ENCODE results near the gene CABP7.

Gene CABP7

DNA sequence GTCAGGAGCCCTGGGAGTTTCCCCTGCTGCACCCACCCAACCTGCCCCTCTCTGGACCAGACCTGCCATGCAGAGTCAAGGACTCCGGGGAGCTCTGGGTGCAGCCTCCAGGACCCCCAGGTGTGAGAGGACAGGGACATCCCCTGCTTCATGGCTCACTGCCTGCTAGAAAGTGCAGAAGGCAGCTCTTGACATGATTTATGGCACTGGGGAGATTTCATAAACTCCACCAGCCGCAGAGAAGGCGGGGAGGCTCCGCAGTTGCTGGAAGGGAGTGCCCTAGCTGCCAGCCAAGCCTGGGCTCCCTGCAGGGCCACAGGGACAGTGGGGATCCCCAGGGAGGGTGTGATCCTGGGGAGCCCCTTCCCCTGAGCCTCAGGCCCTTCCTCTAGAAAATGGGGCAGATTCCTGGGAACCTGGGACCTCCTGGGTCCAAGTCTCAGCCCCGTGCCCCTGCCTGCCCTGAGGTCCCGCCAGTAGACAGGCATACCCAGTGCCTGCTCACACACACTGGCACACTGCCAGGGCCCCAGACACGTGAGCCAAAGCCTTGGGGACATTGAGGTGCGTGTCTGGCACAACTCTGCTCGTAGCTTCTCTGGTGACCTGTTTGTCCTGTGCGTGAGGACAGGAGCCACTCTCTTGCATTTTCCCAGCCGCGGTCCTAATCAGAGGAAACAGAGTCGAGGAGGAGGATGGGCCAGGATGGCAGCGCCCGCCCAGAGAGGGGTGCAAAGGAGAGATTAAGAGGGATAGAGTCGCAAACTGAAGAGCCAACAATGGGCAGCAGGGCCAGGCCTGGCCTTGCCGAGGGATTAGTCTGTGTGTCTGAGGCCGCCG is 13.8 kb downstream of the CABP7 start:
- DNase-seq (ENCODE audit: extremely low read depth, low read depth), result no peak

DNA sequence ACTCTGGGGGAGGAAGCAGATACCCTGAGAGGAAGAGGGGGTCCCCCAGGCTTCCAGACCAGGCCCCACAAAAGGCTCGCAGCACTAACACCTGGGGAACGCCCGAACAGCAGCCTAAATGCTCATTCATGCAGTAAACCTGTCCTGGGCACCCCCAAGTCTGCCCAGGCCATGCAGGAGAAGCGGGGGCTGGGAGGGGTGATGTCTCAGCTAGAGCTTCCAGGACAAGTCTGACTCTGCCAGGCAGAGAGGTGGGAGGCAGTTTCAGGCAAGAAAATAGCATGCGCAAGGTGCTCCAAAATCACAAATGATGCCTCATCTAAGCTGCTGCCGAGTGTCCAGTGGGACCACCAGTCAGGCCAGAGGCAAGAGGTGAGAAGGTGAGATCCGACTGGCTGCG is 14.6 kb downstream of the CABP7 start:
- DNase-seq (ENCODE audit: extremely low read depth, low read depth), result no peak
- TF ChIP-seq, protein P1, sequence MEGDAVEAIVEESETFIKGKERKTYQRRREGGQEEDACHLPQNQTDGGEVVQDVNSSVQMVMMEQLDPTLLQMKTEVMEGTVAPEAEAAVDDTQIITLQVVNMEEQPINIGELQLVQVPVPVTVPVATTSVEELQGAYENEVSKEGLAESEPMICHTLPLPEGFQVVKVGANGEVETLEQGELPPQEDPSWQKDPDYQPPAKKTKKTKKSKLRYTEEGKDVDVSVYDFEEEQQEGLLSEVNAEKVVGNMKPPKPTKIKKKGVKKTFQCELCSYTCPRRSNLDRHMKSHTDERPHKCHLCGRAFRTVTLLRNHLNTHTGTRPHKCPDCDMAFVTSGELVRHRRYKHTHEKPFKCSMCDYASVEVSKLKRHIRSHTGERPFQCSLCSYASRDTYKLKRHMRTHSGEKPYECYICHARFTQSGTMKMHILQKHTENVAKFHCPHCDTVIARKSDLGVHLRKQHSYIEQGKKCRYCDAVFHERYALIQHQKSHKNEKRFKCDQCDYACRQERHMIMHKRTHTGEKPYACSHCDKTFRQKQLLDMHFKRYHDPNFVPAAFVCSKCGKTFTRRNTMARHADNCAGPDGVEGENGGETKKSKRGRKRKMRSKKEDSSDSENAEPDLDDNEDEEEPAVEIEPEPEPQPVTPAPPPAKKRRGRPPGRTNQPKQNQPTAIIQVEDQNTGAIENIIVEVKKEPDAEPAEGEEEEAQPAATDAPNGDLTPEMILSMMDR (IDR thresholded peaks at IDR 0.05; ENCODE audit: low read depth, low read length), result no peak

More for the DNA sequence above, 13.8 kb downstream of the CABP7 start:
- TF ChIP-seq, protein P1 (IDR thresholded peaks at IDR 0.05; ENCODE audit: low read depth, low read length), result no peak

DNA sequence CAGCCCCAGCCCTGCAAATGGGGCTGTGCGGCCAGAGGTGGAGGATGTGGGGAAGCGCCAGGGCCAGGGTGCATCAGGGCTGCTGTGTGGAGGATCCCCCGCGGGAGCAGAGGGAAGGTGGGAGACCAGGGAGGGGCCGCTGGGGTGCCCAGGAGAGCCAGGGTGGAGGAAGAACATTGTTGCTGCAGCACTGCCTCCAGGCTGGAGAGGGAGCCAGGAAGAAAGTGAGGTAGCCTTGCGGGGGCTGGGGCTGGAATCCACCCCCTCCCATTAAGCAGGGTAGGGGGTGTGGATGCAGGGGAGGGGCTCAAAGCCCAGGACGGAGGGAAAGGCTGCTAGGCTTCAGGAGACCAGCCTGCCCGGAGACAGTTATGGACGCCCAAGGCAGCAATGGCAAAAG is 15.0 kb downstream of the CABP7 start:
- TF ChIP-seq, protein P1 (IDR thresholded peaks at IDR 0.05; ENCODE audit: low read depth, low read length), result no peak
- no peak for DNase-seq (ENCODE audit: extremely low read depth, low read depth)

DNA sequence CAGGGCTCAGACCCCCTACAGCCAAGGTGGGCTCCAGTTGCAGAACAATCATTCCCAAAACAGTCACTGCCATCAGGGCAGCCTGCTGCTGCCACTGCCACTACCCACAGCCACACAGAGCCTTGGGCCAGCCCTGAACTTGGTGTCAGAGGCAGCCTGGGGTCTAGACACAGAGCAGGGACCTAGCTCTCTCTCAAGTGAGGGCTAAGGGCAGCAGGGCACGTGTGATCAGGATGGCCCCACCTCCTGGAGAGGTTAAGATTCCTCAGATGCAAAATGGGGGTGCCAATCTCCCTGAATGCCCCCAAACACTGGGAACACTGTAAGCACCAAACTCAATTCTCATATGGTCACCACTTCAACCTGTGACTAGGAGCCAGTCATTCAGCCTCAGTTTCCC is 15.6 kb downstream of the CABP7 start:
- DNase-seq (ENCODE audit: extremely low read depth, low read depth), result no peak
- TF ChIP-seq, protein P1 (IDR thresholded peaks at IDR 0.05; ENCODE audit: low read depth, low read length), result no peak

DNA sequence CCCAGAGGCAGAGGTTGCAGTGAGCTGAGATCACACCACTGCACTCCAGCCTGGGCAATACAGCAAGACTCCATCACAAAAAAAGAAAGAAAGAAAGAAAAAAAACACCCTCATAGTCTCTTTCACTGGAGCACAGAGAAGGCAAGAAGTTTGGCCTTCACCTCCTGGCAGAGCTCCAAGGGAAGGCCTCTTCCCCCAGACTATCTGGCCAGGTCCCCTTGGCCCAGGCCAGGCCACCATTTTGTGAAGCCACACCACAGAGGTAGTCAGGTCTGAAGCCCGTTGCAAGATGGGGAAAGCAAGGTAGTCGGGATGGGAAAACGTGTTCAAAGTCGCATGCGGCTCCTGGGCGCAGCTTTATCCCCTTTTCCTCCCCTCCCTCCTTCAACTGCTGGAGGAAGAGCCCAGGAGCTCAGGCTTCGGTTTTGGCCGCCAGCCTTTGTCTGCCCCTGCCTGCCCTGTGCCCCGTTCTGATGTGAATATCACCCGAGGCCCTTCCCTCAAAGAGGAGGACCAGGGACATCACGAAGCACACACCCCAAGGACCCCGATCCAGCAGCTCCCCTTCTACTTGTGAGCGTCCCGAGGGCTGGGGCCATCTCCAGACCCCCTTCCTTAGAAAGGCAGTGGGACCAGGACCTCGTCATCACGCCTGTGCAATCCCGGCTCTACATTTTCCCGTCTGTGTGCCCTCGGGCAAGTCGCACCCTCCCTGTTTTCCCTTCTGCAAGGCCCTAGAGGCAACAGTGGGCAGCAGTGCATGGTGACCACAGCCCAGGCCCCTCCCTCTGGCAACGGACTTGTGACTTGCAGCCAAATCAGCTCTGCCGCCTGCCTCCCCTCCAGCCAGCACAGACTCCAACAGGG is 17.7 kb downstream of the CABP7 start:
- no peak for DNase-seq (ENCODE audit: extremely low read depth, low read depth)
- TF ChIP-seq, protein P1 (IDR thresholded peaks at IDR 0.05; ENCODE audit: low read depth, low read length), result no peak

DNA sequence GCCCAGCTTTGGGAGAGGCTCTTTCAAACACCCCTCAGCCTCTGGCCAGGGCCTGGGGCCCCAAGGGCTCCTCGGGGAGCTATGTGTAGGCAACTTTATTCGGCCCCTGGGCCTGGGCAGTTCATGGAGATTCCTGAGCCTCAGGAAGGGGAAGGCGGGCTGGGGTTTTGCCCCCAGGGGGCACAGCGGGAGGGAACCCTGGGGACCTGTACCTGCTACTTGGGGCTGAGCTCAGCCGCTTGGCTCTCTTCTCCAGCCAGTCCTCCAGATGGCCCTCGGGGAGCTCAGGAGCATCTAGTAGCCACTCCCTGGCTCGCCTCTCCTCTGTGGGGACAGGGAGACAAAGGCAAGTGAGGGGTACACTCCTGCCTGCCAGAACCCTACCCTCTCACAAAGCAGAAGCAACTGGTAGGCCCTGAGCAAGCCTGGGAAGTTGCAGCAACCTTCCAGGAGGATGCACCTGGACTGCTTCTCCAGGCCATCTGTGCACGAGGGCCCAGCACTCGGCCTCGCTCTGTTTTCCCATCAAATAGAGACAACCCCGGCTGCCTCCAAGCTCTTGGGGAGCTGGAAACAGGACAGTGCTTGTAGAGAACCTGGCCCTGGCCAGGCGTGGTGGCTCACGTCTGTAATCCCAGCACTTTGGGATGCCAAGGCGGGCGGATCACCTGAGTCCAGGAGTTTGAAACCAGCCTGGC is 18.5 kb downstream of the CABP7 start:
- TF ChIP-seq, protein P1 (IDR thresholded peaks at IDR 0.05; ENCODE audit: low read depth, low read length), result no peak
- DNase-seq (ENCODE audit: extremely low read depth, low read depth), result no peak
